T-helper 17 cell (primary cell): Measurements from ENCODE around the gene CLMP. TPM values are rescaled to one million over a fixed set of nuclear protein-coding genes. Genes with fewer than 3 reads are reported as not detected.
"Not testable (repeated sequence)": the region's sequence is repeated elsewhere in the genome, so short reads cannot be mapped to it uniquely, and the experiment has no call there.

Experiments
- ATAC-seq: fragments of 150-1000 bp; cut with Tn5 transposase; 2 replicates; pipeline ENCODE4 v1.10.0; 2021; ENCODE audit warnings: mild to moderate bottlenecking, moderate library complexity
- DNase-seq, 3 donors: peaks; one replicate each; pipeline versions ENCODE4 v3.0.0 to v3.0.0-alpha.2; 2020 to 2021
- H3K9me3 ChIP-seq: one replicate; pipeline ENCODE4 v1.7.0; 2013; ENCODE audit warnings: low read length, mild to moderate bottlenecking; ENCODE audit not compliant: control insufficient read depth, poor library complexity, severe bottlenecking
- H3K27ac Mint-ChIP-seq: one replicate; pipeline ENCODE4 v1.8.0; 2022; ENCODE audit warnings: mild to moderate bottlenecking, moderate library complexity, mixed read lengths
- H3K27me3 Mint-ChIP-seq: one replicate; pipeline ENCODE4 v1.8.0; 2022; ENCODE audit warnings: mixed read lengths
- H3K36me3 Mint-ChIP-seq: one replicate; pipeline ENCODE4 v1.8.0; 2022; ENCODE audit warnings: low read depth, mixed read lengths
- H3K4me1 Mint-ChIP-seq: one replicate; pipeline ENCODE4 v1.8.0; 2022; ENCODE audit warnings: mild to moderate bottlenecking, mixed read lengths
- H3K4me3 Mint-ChIP-seq: one replicate; pipeline ENCODE4 v1.8.0; 2022; ENCODE audit warnings: mild to moderate bottlenecking, moderate library complexity, mixed read lengths
- total RNA-seq, 4 donors: library from RNA in 2 of 4; stranded (reverse) in 2 of 4; gene quantifications; one replicate each; pipeline ENCODE4 v1.2.3 and lab custom pipeline; 2022 to 2026

The CLMP gene
- total RNA-seq, 2 donors from 2014 or later: 0.26 to 0.67 TPM

DNA sequence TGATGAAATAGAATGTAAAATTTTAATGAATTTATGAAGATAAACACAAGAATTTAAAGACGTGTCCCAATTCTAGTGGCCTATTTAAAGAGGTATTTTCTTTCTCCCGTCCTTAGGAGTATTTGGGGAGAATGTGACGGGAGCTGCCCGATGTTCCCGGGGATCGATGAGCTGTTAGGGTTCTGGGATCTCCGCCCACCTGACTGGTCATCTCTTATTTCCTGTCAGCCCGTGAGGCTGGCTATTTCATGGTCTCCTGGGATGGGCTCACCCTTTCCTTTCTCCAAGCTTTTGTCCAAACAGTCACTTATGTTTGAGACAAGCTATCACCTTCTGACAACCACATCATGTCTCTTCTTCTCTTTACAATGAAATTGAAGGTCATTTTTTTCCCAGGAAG lies 16.9 kb upstream of the CLMP start:
- Mint-ChIP-seq H3K27ac (no peak overlapping the region), H3K4me3 (no peak overlapping the region), H3K27me3 (peaks cover 69% of the 10 kb centered on the region), H3K4me1 (no peaks in the 10 kb centered on the region), H3K36me3 (no peaks in the 10 kb centered on the region)
- H3K9me3 ChIP-seq: no peaks in the 10 kb centered on the region
- no peak for ATAC-seq
- no peak for DNase-seq

DNA sequence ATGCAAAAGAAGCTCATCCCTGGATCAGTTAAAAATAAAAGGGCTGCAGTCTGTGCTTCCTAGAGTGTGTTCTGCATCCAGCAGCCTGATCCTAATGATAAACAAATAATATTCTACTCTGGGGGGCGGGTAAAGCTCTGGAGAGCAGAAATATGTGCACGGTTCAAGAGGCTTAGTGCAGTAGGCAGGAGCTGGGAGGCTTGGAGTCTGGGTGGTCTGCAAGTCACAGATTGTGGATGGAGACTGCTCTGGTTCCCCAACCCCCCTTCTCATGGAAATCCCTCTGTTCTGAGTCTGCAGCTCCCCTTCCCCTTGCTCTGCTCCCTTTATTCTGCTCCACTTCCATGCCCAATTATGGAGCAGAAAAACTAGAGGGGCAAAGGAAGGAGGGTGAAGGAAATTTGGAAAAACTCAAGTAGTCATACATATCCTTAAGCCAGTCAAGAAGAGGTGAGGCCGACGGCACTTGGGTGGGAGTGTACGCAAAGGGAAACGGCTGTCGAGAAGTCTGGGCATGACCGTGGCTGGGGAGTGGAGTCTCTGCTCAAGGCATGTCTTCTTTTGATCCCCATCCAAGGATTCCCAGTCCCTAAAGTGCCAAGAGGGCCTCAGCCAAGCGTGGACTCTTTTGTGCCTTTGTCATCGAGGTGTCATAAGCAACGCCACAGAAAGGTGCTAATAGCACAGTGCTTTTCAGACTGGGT lies 16.3 kb upstream of the CLMP start:
- Mint-ChIP-seq H3K27ac (no peak overlapping the region), H3K27me3 (peaks cover 71% of the 10 kb centered on the region), H3K4me1 (no peaks in the 10 kb centered on the region), H3K36me3 (no peaks in the 10 kb centered on the region), H3K4me3 (no peak overlapping the region)
- ATAC-seq (no peak), DNase-seq (no peak)
- H3K9me3 ChIP-seq: no peaks in the 10 kb centered on the region

DNA sequence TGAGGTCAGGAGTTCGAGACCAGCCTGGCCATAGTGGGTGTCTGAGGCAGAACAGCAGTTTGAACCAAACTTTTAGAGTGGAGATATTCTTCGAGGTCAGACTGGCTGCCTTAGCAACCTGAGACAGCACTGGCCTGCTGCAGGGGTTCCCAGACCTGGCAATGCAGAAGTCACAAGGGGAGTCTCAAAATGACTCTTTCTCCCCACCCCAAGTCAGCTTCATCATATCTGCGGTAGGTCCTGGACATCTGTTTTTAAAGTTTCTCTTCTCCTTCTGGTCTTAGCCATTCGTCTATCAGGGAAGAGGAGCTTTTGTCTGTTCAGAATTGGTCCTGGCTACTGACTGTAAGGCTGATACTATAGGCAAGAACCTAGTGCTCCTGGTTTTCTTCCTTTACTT lies 14.5 kb upstream of the CLMP start:
- Mint-ChIP-seq H3K27ac (no peak overlapping the region), H3K4me3 (no peak overlapping the region), H3K4me1 (no peaks in the 10 kb centered on the region), H3K27me3 (peaks cover 68% of the 10 kb centered on the region), H3K36me3 (no peaks in the 10 kb centered on the region)
- no peaks in the 10 kb centered on the region for H3K9me3 ChIP-seq
- no peak for ATAC-seq
- DNase-seq: no peak

DNA sequence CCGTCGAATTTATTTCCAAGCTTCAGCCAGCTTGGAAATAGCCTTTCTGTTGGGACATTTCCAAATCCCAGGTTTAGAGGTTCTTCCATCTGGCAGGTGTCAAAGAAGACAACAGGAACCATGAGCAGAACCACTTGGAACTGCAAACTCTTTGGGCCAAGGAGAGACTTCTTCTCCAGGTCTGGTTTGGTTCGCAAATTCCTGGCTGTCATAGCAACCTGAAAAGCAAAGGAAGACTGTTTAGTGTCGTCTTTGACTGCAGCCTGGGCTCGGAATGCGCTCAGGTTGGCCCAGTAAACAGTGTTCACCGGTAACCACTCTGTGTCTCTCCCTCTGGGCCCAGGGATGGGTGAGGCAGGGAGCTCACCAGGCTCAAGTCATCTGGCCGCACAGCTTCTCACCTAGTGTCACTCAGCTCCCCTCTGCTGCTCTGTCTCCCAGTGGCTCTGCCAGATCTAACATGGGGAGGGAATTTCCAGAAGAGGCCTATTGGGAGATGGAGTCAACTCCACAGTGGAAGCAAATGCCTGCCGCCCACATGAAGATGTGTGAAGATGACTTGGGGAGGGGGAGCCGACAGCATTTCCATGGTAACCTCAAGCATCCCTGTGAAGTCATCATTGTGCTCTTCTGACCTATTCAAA lies 11.9 kb upstream of the CLMP start:
- H3K27me3 Mint-ChIP-seq: peaks cover 69% of the 10 kb centered on the region
- no peaks in the 10 kb centered on the region for H3K9me3 ChIP-seq
- H3K4me1 Mint-ChIP-seq: no peaks in the 10 kb centered on the region
- H3K36me3 Mint-ChIP-seq: no peaks in the 10 kb centered on the region
- no peak for ATAC-seq
- no peak overlapping the region for H3K4me3 Mint-ChIP-seq
- H3K27ac Mint-ChIP-seq: no peak overlapping the region
- DNase-seq: no peak

DNA sequence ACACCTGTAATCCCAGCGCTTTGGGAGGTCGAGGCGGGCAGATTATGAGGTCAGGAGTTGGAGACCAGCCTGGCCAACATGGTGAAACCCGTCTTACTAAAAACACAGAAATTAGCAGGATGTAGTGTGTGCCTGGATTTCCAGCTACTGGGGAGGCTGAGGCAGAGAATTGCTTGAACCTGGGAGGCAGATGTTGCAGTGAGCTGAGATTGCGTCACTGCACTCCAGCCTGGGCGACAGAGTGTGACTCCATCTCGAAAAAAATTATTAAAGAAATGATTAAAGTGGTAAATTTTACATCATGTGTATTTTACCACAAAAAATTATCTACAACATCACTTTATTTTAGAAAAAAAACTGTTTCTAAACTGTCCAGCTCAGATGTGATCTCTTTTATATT lies 11.0 kb upstream of the CLMP start:
- H3K27me3 Mint-ChIP-seq: peaks cover 68% of the 10 kb centered on the region
- not testable (repeated sequence) for H3K4me1 Mint-ChIP-seq, DNase-seq, H3K36me3 Mint-ChIP-seq, H3K9me3 ChIP-seq, H3K27ac Mint-ChIP-seq, H3K4me3 Mint-ChIP-seq, ATAC-seq

DNA sequence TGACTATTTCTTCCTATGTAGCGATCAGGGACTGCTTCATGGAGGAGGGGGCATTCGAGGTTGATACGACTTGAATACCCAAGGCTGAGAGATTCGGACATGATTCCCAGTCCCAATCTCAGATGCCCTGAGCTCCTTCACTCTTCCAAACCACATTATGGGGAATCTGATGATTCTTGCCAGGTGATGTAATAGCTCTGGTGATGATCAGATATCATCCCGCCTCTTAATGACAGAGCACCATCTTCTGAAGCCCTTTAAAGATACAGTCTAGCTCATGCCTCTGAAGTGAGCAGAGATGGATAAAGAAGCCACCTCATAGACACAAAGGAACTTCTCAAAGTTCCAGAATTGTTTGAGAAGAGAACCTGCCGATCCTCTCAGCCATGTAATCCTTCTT lies 8.9 kb upstream of the CLMP start:
- Mint-ChIP-seq H3K27me3 (peaks cover 71% of the 10 kb centered on the region), H3K27ac (no peak overlapping the region)
- no peak for ATAC-seq

DNA sequence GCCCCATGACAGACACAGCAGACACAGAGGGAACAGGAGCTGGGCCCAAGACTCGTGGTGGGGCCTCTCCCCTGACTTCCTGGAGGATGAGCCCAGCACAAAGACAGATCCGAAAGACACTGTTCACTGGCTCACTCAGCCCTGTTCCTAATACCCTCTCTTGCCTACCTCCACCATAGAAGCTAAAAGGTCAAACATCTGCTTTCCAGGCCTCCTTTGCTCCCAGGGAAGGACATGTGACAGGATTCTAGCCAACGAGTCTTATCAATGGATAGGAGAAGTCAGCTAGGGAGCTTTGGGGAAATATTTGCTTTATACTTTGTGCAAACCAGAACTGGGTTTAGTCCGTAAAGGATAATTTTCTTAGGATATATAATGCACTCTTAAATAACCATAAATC lies 8.4 kb upstream of the CLMP start:
- Mint-ChIP-seq H3K27ac (no peak overlapping the region), H3K36me3 (peaks cover 3% of the 10 kb centered on the region), H3K4me1 (no peaks in the 10 kb centered on the region), H3K27me3 (peaks cover 71% of the 10 kb centered on the region), H3K4me3 (no peak overlapping the region)
- ATAC-seq (no peak), DNase-seq (no peak)
- no peaks in the 10 kb centered on the region for H3K9me3 ChIP-seq

More for the DNA sequence above, 8.9 kb upstream of the CLMP start:
- no peak for DNase-seq
- no peaks in the 10 kb centered on the region for H3K9me3 ChIP-seq
- Mint-ChIP-seq H3K4me1 (no peaks in the 10 kb centered on the region), H3K4me3 (no peak overlapping the region), H3K36me3 (peaks cover 1% of the 10 kb centered on the region)

DNA sequence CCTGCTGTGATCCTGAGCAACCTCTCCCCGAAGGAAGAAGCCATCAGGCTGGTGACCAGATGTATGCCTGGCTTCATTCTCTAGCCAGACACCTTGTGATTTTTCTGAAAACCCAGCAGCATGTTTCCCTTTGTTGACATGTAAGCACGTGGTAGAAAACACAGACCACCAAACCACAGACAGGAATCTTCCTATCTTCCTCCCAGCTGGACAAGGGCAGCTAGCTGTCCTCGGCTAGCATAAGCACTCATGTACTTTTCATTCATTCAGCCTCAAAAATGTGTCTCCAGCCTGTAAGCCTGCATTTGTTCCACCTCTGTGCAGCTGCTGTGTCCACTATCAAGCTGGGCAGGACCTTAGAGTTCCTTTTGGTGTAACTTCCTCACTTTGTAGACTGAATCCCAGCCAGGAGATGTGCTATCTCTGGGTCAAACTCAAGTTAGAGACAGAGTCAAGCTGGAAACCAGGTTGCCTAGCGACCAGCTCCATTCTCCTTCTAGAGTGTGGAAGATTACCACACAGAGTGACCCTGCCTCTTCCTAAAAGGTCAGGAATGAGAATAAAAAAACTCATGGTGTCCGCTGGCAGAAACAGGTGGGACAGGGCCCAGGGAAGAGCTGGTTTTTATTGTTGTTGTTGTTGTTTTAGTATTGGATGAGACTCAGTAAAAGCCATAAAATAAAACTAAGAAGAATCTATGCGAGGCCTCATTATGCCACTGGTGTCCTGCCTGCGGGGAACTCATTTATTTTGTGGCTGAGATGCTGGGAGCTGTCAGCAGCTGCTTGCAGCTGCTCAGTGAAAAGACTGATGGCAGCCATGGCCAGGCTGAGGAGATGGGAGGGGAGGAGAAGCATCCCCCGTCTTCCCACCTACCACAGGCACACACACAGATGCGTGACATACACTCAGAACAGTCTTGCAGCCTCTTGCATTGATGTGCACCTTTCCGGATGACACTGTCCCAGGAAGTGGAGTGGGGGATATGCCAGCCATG lies 7.4 kb upstream of the CLMP start:
- H3K4me3 Mint-ChIP-seq: no peak overlapping the region
- H3K27ac Mint-ChIP-seq: no peak overlapping the region
- no peaks in the 10 kb centered on the region for H3K9me3 ChIP-seq
- H3K36me3 Mint-ChIP-seq: peaks cover 3% of the 10 kb centered on the region
- no peak for DNase-seq
- peaks cover 76% of the 10 kb centered on the region for H3K27me3 Mint-ChIP-seq
- H3K4me1 Mint-ChIP-seq: no peaks in the 10 kb centered on the region
- ATAC-seq: no peak

DNA sequence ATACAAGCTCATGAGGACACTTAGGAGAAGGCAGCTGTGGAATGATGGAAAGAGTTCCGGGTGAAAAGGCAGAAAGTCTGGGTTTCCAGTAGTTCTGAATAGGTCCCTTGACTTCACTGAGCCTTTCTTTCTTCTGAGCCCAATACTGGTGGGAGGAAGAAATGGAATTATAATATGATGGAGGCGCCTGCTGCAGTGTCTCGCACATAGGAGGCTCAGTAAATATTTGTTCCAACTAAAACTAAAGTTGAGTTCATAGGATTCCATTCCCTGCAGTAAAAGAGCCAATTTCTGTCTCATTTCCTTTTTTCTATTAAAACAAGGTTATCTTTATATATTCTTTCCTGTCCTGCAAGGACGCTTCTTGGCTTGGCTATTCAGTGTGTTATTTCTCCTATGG lies 5.2 kb upstream of the CLMP start:
- DNase-seq (no peak), ATAC-seq (no peak)
- Mint-ChIP-seq H3K36me3 (peaks cover 6% of the 10 kb centered on the region), H3K27me3 (peaks cover 73% of the 10 kb centered on the region), H3K4me1 (peaks cover 7% of the 10 kb centered on the region), H3K4me3 (no peak overlapping the region), H3K27ac (no peak overlapping the region)
- no peaks in the 10 kb centered on the region for H3K9me3 ChIP-seq

DNA sequence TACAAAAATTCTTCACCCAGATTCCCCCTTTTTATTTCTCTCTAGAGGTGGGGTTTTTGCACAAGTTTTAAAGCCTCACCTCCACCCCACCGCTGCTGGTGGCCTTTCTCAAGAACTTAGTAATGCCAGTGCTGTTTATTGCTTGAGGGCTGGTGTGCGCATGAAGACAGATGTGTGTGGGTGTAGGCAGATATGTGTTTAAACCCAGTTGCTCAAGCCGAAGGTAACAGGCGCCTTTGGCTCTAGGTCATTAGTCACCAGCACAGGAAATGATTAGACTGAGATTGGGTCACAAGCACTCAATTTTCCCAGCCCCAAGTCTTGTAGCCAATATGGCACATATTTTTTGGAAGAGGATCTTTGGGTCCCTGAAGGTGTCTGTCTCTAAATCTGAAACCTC lies 2.7 kb upstream of the CLMP start:
- Mint-ChIP-seq H3K27me3 (peaks cover 87% of the 10 kb centered on the region), H3K4me1 (peaks cover 14% of the 10 kb centered on the region), H3K27ac (no peak overlapping the region), H3K4me3 (no peak overlapping the region), H3K36me3 (peaks cover 12% of the 10 kb centered on the region)
- DNase-seq (no peak), ATAC-seq (no peak)
- H3K9me3 ChIP-seq: no peaks in the 10 kb centered on the region

DNA sequence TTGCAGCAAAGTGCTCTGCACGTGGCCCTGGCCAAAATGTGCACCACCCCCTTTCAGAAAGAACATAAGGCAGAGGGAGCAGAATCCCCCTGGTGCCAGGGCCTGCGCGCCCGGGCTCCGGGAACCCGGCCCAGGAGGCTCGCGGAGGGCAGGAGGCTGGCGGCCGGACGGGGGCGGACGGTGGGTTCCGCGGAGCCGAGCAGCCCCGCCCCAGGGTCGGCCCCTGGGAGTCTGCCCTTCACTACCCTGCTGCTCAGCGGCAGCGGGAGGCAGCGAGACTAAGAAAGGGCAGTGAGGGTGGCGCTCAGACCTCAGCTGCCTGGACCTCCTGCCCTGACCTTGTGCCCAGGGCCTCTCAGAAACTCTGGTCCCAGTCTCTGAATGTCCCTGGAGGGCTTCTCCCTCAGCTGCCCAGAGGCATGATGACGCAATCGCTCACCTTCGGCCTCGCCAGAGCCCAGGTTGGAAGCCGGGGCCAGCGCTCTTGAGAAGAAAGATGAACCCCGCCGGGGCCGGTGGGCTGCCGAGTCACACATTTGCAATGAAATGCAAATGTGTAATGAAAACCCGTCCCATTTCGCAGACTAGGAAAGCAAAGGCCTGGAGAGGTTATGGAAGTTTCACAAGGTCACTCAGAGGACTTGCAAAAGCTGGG lies 1.1 kb upstream of the CLMP start:
- no peak for ATAC-seq
- H3K27me3 Mint-ChIP-seq: peaks cover 84% of the 10 kb centered on the region
- peak overlapping the region; percentile 88 for H3K4me3 Mint-ChIP-seq
- peaks cover 23% of the 10 kb centered on the region for H3K4me1 Mint-ChIP-seq
- no peak for DNase-seq
- peaks cover 12% of the 10 kb centered on the region for H3K36me3 Mint-ChIP-seq
- no peaks in the 10 kb centered on the region for H3K9me3 ChIP-seq
- no peak overlapping the region for H3K27ac Mint-ChIP-seq

DNA sequence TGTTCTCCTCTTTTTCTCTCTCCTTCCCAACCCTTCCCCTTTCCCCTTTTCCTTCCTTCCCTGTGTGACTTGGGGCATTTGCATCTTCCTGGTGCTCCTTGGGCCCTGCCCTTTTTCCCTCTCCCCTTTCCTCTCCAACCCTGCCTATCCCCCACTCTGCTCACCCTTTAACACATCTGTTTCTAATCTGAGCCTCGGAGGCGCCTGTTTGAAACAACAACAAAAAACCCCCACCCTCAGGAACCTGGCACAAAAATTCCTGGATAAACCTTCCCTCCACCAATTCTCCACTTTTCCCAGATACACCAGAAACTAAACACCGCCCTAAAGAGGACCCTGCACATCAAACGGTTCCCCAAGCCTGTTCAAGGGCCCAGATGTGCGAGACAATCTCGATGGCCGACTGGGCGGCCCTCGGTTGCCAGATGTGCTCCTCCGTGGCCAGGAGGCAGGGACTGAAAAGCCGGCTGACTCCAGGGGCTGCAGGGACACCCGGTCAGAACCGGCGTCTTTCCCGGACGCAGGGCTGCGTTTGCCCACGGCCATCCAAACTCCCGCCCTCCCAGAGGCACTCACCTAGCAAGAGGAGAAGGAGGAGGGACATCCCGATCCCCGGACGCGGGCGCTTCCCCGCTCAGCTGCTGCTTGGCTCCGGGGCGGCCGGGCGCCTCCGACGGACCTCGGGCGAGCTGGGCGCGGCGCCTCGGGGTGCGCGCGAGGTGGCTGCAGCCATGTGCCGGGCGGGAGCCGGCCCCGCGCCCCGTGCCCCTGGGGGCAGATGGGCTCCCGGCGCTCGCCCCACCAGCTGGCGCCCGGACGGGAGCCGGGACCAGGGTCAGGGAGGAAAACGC lies 486 bp downstream of the CLMP start:
- ATAC-seq (no peak), DNase-seq (no peak)
- Mint-ChIP-seq H3K27me3 (peaks cover 82% of the 10 kb centered on the region), H3K4me3 (peak overlapping the region; percentile 88), H3K27ac (no peak overlapping the region), H3K36me3 (peaks cover 12% of the 10 kb centered on the region), H3K4me1 (peaks cover 23% of the 10 kb centered on the region)
- no peaks in the 10 kb centered on the region for H3K9me3 ChIP-seq
